ENCODE data around the gene LTO1. TPM values are rescaled to one million over a fixed set of nuclear protein-coding genes. Genes with fewer than 3 reads are reported as not detected.

The LTO1 gene
- total RNA-seq, 1 experiment from 2014 or later = 25.3 TPM

DNA sequence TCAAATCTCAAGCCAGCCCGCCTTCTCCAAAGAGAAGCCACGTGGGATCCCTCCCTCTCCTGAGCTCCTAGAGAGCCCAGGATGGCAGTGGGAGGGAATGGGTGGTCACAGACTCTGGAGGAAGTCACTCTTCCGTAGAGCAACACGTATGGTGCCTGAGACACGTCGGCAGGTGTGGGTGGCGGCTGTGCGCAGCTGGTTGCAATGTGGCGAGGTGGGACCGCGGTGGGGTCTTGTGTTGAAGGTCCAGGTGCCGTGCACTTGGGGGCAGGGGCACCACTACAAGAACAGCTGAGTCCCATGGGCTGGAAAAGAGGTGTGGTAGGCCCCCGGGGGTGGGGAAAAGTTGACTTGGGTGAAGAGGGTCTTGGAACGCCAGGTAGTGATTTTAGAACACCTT, 47.6 kb downstream of the LTO1 start:
- Histone ChIP-seq H3K79me2 (ENCODE audit: insufficient read depth, low read length) (no peaks in the 10 kb centered on the region), H3K4me1 (ENCODE audit: insufficient read depth, low read length) (no peaks in the 10 kb centered on the region), H3K56ac (ENCODE audit: insufficient read length, low read depth, low read length) (no peak overlapping the region), H2AFZ (ENCODE audit: low read length) (no peak overlapping the region), H4K8ac (replicated peaks; ENCODE audit: insufficient read length, low read depth, low read length) (no peak overlapping the region), H3T11ph (ENCODE audit: low read length) (no peak overlapping the region), H2AK5ac (ENCODE audit: insufficient read length, low read length) (no peak overlapping the region), H4K5ac (ENCODE audit: insufficient read length, low read depth, low read length) (no peak overlapping the region), H3K9me3 (ENCODE audit: control insufficient read depth, low read depth, low read length) (peaks cover 6% of the 10 kb centered on the region), H3K9ac (ENCODE audit: extremely low read depth, insufficient read length, low read length) (no peak overlapping the region), H2BK15ac (ENCODE audit: low read depth, low read length) (no peak overlapping the region), H3K14ac (ENCODE audit: insufficient read depth, low read length) (no peak overlapping the region), H3K18ac (ENCODE audit: insufficient read length, low read depth, low read length) (no peak overlapping the region), H3K27ac (ENCODE audit: insufficient read length, low read depth, low read length) (no peak overlapping the region), H2BK12ac (ENCODE audit: insufficient read length, low read depth, low read length) (no peak overlapping the region), H2BK20ac (ENCODE audit: low read depth, low read length, poor library complexity, severe bottlenecking) (no peak overlapping the region), H3K23ac (ENCODE audit: insufficient read length, low read depth, low read length) (no peak overlapping the region), H3K4me2 (ENCODE audit: insufficient read depth, insufficient read length, low read length) (no peak overlapping the region), H4K91ac (ENCODE audit: insufficient read length, low read depth, low read length) (no peak overlapping the region), H3K4ac (ENCODE audit: low read depth, low read length) (no peak overlapping the region), H2BK120ac (ENCODE audit: low read depth, low read length, poor library complexity, severe bottlenecking) (no peak overlapping the region), H4K20me1 (ENCODE audit: control insufficient read depth, insufficient read depth, insufficient read length) (no peaks in the 10 kb centered on the region), H3K23me2 (ENCODE audit: insufficient read length, low read depth, low read length, poor library complexity, severe bottlenecking) (no peaks in the 10 kb centered on the region), H3K27me3 (ENCODE audit: insufficient read depth, low read length) (no peaks in the 10 kb centered on the region), H2BK5ac (ENCODE audit: insufficient read length, low read length) (no peak overlapping the region), H3K79me1 (ENCODE audit: insufficient read depth, low read depth, low read length, poor library complexity, severe bottlenecking) (no peaks in the 10 kb centered on the region)
- Mint-ChIP-seq H3K36me3 (ENCODE audit: insufficient read depth in 1 of 3, low read depth in 3 of 3) (peaks cover 11 to 16% (median 14%) of the 10 kb centered on the region in 3 experiments), H3K4me3 (no peak overlapping the region), H3K27me3 (ENCODE audit: low read depth) (peaks cover 11% of the 10 kb centered on the region), H3K4me1 (no peaks in the 10 kb centered on the region), H3K27ac (no peak overlapping the region), H3K9me3 (peaks cover 19 to 21% of the 10 kb centered on the region in 2 experiments)
- DNase-seq = no peak
- TF ChIP-seq, protein P1, sequence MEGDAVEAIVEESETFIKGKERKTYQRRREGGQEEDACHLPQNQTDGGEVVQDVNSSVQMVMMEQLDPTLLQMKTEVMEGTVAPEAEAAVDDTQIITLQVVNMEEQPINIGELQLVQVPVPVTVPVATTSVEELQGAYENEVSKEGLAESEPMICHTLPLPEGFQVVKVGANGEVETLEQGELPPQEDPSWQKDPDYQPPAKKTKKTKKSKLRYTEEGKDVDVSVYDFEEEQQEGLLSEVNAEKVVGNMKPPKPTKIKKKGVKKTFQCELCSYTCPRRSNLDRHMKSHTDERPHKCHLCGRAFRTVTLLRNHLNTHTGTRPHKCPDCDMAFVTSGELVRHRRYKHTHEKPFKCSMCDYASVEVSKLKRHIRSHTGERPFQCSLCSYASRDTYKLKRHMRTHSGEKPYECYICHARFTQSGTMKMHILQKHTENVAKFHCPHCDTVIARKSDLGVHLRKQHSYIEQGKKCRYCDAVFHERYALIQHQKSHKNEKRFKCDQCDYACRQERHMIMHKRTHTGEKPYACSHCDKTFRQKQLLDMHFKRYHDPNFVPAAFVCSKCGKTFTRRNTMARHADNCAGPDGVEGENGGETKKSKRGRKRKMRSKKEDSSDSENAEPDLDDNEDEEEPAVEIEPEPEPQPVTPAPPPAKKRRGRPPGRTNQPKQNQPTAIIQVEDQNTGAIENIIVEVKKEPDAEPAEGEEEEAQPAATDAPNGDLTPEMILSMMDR (conservative IDR thresholded peaks at IDR 0.05) = no peak
- no CpG with 5 or more reads among the region's 14 CpGs for WGBS (ENCODE audit: extremely low coverage, insufficient read length, low lambda C conversion rate)
